ENCODE measurements around the gene GCKR.

Gene GCKR

GRCh38 chr2:27496357-27497287 lies at the start of gene GCKR:
GCKR (plus strand) TSS chr2:27496839; CDS start chr2:27496905, 66 bp downstream.
- DNase-seq (ENCODE audit: low read depth): no peak

GRCh38 chr2:27448381-27448780 lies 48.3 kb upstream of the GCKR start:
- DNase-seq (ENCODE audit: low read depth): no peak

- DNase-seq (ENCODE audit: low read depth): no peak
These were observed 45.5 kb upstream of the GCKR start for GRCh38 chr2:27451095-27451494.

- DNase-seq (ENCODE audit: low read depth): no peak
These were observed 42.7 kb upstream of the GCKR start for GRCh38 chr2:27453968-27454367.

GRCh38 chr2:27461118-27461517 lies 35.5 kb upstream of the GCKR start:
- no peak for DNase-seq (ENCODE audit: low read depth)

GRCh38 chr2:27464443-27464842 lies 32.2 kb upstream of the GCKR start:
- DNase-seq (ENCODE audit: low read depth): no peak

- DNase-seq (ENCODE audit: low read depth): no peak
These were observed 24.7 kb upstream of the GCKR start for GRCh38 chr2:27471961-27472360.

GRCh38 chr2:27485496-27485895 lies 11.1 kb upstream of the GCKR start:
- DNase-seq (ENCODE audit: low read depth): no peak

- no peak for DNase-seq (ENCODE audit: low read depth)
These were observed 7.5 kb upstream of the GCKR start for GRCh38 chr2:27489118-27489497.

GRCh38 chr2:27489498-27490397 lies 6.9 kb upstream of the GCKR start, which contains the start of gene IFT172:
IFT172 (minus strand) TSS chr2:27489743; CDS start chr2:27489653, 90 bp downstream.
- peak; percentile 99 for DNase-seq (ENCODE audit: low read depth)

- DNase-seq (ENCODE audit: low read depth): no peak
These were observed 4.1 kb upstream of the GCKR start for GRCh38 chr2:27492557-27492956.

GRCh38 chr2:27493948-27494283 lies 2.7 kb upstream of the GCKR start:
- DNase-seq (ENCODE audit: low read depth): no peak

GRCh38 chr2:27494284-27494943 lies 2.2 kb upstream of the GCKR start:
- no peak for DNase-seq (ENCODE audit: low read depth)

GRCh38 chr2:27494944-27495554 lies 1.6 kb upstream of the GCKR start, which contains the start of gene FNDC4:
FNDC4 (minus strand) TSS chr2:27495200; CDS start chr2:27494679, 521 bp downstream.
- DNase-seq (ENCODE audit: low read depth): no peak

- no peak for DNase-seq (ENCODE audit: low read depth)
These were observed 741 bp upstream of the GCKR start for GRCh38 chr2:27495840-27496356.

GRCh38 chr2:27497288-27497627 lies 619 bp downstream of the GCKR start:
- DNase-seq (ENCODE audit: low read depth): no peak

- no peak for DNase-seq (ENCODE audit: low read depth)
These were observed 2.3 kb downstream of the GCKR start for GRCh38 chr2:27498975-27499374.

- no peak for DNase-seq (ENCODE audit: low read depth)
These were observed 4.4 kb downstream of the GCKR start for GRCh38 chr2:27501042-27501441.

- no peak for DNase-seq (ENCODE audit: low read depth)
These were observed 5.5 kb downstream of the GCKR start for GRCh38 chr2:27502142-27502541.

- no peak for DNase-seq (ENCODE audit: low read depth)
These were observed 9.9 kb downstream of the GCKR start for GRCh38 chr2:27506587-27506986.

GRCh38 chr2:27507293-27507692 lies 10.7 kb downstream of the GCKR start:
- DNase-seq (ENCODE audit: low read depth): no peak

GRCh38 chr2:27509326-27509725 lies 12.7 kb downstream of the GCKR start:
- DNase-seq (ENCODE audit: low read depth): no peak
